Measurements from ENCODE around the gene CDPF1.
A peak's percentile ranks its signal among the peaks of the same experiment; 100 is the strongest.

CDPF1 gene, protein sequence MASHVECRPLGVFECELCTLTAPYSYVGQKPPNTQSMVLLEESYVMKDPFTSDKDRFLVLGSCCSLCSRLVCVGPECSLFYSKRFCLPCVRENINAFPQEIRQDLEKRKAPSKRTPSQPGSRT

DNA sequence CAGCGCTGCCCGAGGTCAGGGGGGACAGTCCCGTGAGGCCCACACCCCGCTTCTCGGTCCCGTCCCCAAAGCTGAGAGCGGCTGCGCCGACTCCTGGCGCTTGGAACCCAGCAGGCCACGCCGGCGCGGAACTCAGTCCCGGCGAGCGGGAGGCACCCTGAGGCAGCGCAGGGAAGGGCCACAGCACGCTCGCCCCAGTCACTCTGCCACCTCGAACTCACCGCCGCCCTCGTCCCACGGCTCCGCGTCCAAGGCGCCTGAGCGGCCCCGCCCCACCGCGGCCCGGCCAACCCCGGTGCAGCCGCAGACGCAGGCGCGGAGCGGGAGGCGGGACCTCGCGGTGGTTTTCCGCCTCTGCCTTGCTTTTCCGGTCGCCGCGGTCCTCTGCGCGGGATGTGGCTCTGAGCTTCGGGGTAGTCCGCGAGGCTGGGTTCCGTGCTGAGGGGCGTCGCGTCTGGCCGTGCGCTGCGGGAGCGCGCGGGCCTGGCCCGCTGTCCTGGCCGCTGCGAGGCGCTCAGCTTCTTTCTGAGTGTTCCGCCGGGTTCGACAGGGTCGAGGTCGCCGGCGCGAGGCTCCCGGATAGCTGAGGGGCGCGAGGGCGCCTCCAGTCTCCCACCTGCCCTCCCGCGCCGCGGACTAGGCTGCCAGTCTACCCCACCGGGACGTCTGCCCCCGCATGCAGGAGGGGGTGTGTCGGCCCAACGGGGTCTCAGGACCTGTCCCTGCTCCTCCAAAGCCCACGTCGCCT is at the start of gene CDPF1:
Gene CDPF1, minus strand, starts transcription at position 259 of the 748 bp plus-strand sequence. CDS start 2,009 bp downstream, outside the sequence.
- DNase-seq = peak; percentile 85

GRCh38 chr22:46299101-46299500 is 49.0 kb upstream of the CDPF1 start:
- no peak for DNase-seq

GRCh38 chr22:46297151-46297812 is 47.2 kb upstream of the CDPF1 start:
- peak; percentile 14 for DNase-seq

- peak; percentile 96 for DNase-seq
Measured at GRCh38 chr22:46296257-46297150, 46.4 kb upstream of the CDPF1 start, which contains the start of gene GTSE1. TSS of gene GTSE1 (plus strand) at chr22:46296870. CDS start at chr22:46297401, 531 bp downstream.

GRCh38 chr22:46295277-46295971 is 45.3 kb upstream of the CDPF1 start:
- DNase-seq = no peak

DNA sequence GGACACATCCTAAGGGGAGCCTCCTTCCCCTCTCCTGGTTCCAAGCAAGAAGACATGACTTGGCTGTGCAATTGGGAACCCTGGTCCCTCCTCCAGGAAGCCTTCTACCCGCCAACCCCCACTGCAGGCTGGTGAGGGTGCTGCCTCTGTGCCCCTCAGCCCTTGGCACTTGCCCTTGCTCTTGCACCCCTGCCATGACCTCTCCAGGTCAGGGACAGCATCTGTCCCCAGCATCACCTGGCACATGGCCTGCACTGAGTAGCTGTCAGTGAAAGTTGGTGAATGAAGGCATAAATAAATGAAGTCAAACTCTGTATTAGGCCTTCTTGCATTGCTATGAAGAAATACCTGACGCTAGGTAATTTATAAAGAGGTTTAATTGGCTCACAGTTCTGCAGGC is 44.7 kb upstream of the CDPF1 start:
- DNase-seq = no peak

GRCh38 chr22:46293577-46294260 is 43.6 kb upstream of the CDPF1 start:
- no peak for DNase-seq

GRCh38 chr22:46292732-46293131 is 42.6 kb upstream of the CDPF1 start:
- DNase-seq = no peak

DNA sequence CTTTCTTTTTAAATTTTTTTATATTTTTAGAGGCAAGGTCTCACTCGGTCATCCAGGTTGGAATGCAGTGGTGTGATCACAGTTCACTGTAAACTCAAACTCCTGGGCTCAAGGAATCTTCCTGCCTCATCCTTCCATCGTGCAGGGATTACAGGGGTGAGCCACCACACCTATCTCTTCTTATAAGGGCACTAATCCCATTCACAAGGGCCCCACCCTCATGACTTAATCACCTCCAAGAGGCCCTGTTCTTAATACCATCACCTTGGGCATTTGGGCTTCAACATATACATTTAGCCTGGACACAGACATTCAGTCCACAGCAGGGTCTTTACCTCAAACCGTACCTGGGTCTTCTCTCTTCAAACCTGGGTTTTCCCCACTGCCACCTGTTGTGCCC is 42.1 kb upstream of the CDPF1 start:
- no peak for DNase-seq

DNA sequence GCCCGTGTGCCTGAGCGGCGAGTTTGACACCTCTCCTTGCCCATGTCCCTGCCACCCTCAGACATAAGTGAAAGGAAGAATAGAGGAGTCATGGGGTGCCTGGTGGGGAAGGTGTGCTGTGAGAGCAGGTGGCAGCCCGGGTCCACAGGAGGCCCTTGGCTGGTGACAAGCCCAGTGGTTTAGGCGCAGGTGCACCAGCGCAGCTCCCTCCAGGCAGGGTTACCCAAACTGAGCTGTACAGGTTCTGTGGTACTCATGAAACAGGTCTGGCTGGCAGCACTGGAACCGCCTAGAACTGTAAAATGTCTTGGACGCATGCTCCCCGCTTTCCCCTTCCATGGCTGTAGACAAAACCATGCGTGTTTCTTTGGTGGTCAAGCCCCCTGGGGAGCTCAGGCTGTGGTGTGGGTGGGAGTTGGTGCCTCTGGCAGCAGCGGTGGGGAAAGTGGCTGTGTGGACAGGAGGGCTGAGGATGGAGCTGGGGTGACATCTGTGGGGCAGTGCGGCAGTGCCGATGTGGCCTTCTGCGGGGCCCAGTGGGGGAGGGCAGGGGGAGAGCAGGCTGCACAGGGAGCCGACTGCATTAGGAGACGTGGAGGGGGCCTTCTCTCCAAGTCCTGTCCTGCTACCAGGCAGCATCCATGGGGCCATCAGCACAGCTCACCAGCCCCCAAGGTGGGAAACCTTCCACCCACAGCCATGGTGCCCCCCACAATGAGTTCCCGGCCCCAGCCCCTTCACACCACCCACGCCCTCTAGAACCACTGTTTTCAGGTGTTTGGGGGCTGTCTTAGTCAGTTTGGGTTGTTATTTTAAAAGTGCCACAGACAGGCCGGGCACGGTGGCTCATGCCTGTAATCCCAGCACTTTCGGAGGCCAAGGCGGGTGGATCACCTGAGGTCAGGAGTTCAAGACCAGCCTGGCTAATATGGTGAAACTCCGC is 41.0 kb upstream of the CDPF1 start:
- peak; percentile 66 for DNase-seq

DNA sequence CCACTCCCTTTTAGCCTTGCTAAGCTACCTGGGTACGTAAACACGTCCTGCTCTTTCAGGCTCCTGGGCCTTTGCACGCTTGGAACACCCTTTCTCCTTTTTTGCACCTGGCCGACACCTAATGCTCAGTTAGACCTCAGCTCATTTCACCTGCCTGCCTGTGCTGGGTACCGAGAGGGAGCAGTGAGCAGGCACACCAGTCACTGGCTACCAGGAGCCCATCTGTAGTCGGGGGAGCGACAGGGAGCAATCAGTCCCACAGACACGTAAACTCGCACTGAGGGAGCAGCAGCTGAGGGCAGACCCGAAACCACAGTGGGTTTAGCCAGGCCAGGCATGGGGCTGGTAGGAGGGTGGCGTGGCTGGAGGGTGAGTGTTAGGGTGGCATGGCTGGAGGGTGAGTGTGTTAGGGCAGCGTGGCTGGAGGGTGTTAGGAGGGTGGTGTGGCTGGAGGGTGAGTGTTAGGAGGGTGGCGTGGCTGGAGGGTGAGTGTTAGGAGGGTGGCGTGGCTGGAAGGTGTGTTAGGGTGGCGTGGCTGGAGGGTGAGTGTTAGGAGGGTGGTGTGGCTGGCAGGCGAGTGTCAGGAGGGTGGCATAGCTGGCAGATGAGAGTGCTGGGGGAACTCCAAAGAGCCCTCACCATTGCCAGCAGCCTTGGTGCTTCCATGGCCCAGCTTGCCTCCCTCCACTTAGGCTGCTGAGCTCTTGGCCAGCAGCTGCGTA is 40.2 kb upstream of the CDPF1 start:
- no peak for DNase-seq

- DNase-seq = no peak
Measured at GRCh38 chr22:46289244-46289891, 39.3 kb upstream of the CDPF1 start.

- DNase-seq = no peak
Measured at GRCh38 chr22:46288846-46289243, 38.8 kb upstream of the CDPF1 start.

DNA sequence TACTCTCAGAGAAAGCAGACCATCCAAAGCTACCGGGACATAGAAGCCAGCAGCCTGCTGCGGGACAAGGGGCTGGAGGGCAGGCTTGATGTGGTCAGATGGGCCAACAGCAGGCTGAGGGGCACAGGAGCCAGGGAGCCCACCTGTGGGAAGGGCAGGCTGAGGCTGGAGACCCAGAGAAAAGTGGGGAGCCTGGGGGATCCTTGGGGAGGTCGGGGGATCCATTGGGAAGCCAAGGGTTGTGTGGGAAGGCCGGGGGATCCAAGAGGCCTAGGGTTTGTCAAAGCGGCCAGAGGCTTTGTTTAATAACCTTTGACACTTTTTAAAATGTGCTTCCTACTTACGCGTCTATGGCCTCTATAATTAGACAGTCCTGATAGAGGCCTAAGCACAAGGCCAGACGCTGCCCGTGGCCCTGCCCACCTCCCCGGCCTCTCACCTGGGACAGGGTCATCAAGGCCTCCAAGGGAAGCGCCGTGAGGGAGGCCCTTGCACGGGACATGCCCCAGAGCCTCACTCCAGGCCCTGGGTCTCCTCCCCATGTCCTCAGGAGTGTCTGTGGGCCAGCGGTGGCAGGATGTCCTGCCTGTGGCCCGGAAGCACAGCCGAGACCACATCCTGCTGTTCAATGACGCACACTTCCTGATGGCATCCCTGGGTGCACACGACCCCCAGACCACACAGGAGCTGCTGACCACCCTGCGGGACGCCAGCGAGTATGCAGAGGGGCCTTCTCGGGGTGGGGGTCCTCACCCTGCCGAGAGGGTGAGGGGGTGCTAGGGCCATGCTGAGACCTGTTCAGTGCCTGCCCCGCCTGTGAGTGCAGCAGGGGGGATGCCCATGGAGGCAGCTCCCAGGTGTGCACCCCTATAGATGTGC is 38.0 kb upstream of the CDPF1 start:
- no peak for DNase-seq

GRCh38 chr22:46286941-46287872 is 37.1 kb upstream of the CDPF1 start:
- DNase-seq = no peak

DNA sequence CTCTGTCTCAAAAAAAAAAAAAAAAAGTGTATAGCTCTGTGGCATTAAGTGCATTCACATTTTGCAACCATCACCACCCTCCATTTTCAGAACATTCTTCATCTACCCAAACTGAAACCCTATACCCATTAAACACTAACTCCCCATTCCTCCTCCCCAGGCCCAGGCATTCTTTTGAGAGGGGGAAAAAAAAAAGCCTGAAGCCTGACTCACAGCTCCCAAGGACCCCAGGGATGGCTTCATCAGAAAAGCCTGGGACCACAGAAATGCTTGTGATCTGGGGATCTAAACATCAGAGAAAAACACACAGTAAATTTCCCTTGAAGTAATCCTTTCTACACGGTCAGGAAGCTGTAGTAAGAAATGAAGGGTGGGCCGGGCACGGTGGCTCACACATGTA is 35.9 kb upstream of the CDPF1 start:
- no peak for DNase-seq
